HepG2 (cell line): ENCODE results near the gene TNPO3. TPM values are rescaled to one million over a fixed set of nuclear protein-coding genes. Genes with fewer than 3 reads are reported as not detected.
"Not testable (repeated sequence)": the region's sequence is repeated elsewhere in the genome, so short reads cannot be mapped to it uniquely, and the experiment has no call there.

Experiments used
- ATAC-seq: fragments of 200-7000 bp; cut with Tn5 transposase; 3 replicates; pipeline ENCODE4 v1.9.1; 2020; ENCODE audit warnings: mild to moderate bottlenecking, moderate library complexity
- BruUV-seq: library from RNA; stranded (reverse); fragments of 400-500 nt; replicated peaks from 2 replicates; lab custom pipeline; 2021; lab: Mats Ljungman, UMichigan
- CTCF ChIA-PET: fragments of 300-600 bp; formaldehyde crosslinking; extraction: SDS; loops from one replicate; lab custom pipeline; 2021; ENCODE audit warnings: low total read pairs, inconsistent platforms, low intra/inter-chr PET ratio; lab: Yijun Ruan, JAX
- POLR2A ChIA-PET: fragments of 350-600 bp; sonication (Branson Sonifier 250); formaldehyde crosslinking; loops from one replicate; lab custom pipeline; 2020; ENCODE audit warnings: antibody characterized with exemption, inconsistent platforms; lab: Yijun Ruan, JAX
- DNase-seq: peaks from one replicate; pipeline ENCODE4 v3.0.0-alpha.2; 2015; ENCODE audit warnings: low spot score
- FAIRE-seq: peaks from 3 replicates; lab custom pipeline; 2011; peaks lifted over from hg19 to GRCh38; lab: Jason Lieb, UNC
- H2AFZ ChIP-seq: one replicate; pipeline ENCODE4 v1.6.1; 2011; ENCODE audit warnings: low read length, inconsistent platforms
- H3K27ac ChIP-seq: fragments of 300-600 bp; 3 replicates; pipeline ENCODE4 v1.8.0; 2011; ENCODE audit warnings: mixed run types, mild to moderate bottlenecking, mixed read lengths, low read length, inconsistent platforms; ENCODE audit not compliant: insufficient read depth; ENCODE audit errors: extremely low read length
- H3K27me3 ChIP-seq, 2 experiments: fragments of 200-600 bp in 1 of 2; 2 replicates in 1 of 2; 3 replicates in 1 of 2; pipeline versions ENCODE4 v1.6.0 to v1.8.0; 2011; ENCODE audit warnings: low read length in 2 of 2, mild to moderate bottlenecking in 2 of 2, moderate library complexity in 2 of 2, inconsistent platforms in 1 of 2; ENCODE audit not compliant: insufficient read depth in 2 of 2, control insufficient read depth in 1 of 2
- H3K36me3 ChIP-seq, 2 experiments: fragments of 200-600 bp in 1 of 2; replicated peaks in 1 of 2; 2 replicates in 1 of 2; 3 replicates in 1 of 2; pipeline versions ENCODE4 v1.5.1 to v1.8.0; 2011; ENCODE audit warnings: low read length in 2 of 2, inconsistent platforms in 1 of 2; ENCODE audit not compliant: insufficient read depth in 2 of 2, control insufficient read depth in 1 of 2
- H3K4me1 ChIP-seq: 2 replicates; pipeline ENCODE4 v1.5.1; 2012; ENCODE audit warnings: low read length, inconsistent platforms; ENCODE audit not compliant: insufficient read depth
- H3K4me2 ChIP-seq: 2 replicates; pipeline ENCODE4 v1.6.0; 2011; ENCODE audit warnings: low read depth, low read length, inconsistent platforms
- H3K4me3 ChIP-seq, 3 experiments: fragments of 200-600 bp in 1 of 3; sonication (generic), shearing (Covaris generic) in 1 of 3; replicated peaks in 1 of 3; 2 replicates each; pipeline ENCODE4 v1.5.1; 2011 to 2016; ENCODE audit warnings: low read length in 3 of 3, inconsistent platforms in 2 of 3, low read depth in 2 of 3, mild to moderate bottlenecking in 2 of 3, control low read depth in 1 of 3, mixed read lengths in 1 of 3; ENCODE audit not compliant: insufficient read depth in 1 of 3
- H3K79me2 ChIP-seq: one replicate; pipeline ENCODE4 v1.6.1; 2011; ENCODE audit warnings: low read length, inconsistent platforms; ENCODE audit not compliant: insufficient read depth
- H3K9ac ChIP-seq: 2 replicates; pipeline ENCODE4 v1.6.0; 2011; ENCODE audit warnings: mild to moderate bottlenecking, low read depth, low read length, inconsistent platforms; ENCODE audit not compliant: insufficient read depth
- H3K9me3 ChIP-seq: 2 replicates; pipeline ENCODE4 v1.5.1; 2012; ENCODE audit warnings: mild to moderate bottlenecking, low read length
- H4K20me1 ChIP-seq: 2 replicates; pipeline ENCODE4 v1.6.0; 2011; ENCODE audit warnings: inconsistent platforms, mild to moderate bottlenecking, low read length, moderate library complexity; ENCODE audit not compliant: insufficient read depth
- GTF2F1 ChIP-seq: fragments of 150-350 bp; IDR thresholded peaks from 2 replicates; pipeline ENCODE4 v1.6.1; 2014; ENCODE audit warnings: low read length
- WGBS: methylation state at CpG from one replicate; pipeline ENCODE4 v1.1.6; 2017; ENCODE audit warnings: low lambda C conversion rate; 5-methylcytosine and 5-hydroxymethylcytosine counted together
- in situ Hi-C: cut with HindIII; loops from 2 replicates; pipeline ENCODE4 v1.10.0; 2017; ENCODE audit warnings: low pct_unique_long_range_greater_than_20kb; ENCODE audit not compliant: extremely low pct_ligation_motif_present
- intact Hi-C: fragments of 100-400 bp; cut with micrococcal nuclease; formaldehyde crosslinking; loops from one replicate; pipeline ENCODE4 v1.10.0; 2022; ENCODE audit not compliant: unreplicated experiment
- polyA plus RNA-seq, 8 experiments: library from polyadenylated mRNA; depleted of rRNA in 3 of 8; stranded (reverse) in 7 of 8; unstranded in 1 of 8; fragments of >200 nt; fragmentation: Illumina TruSeq in 4 of 8; extraction: Trizol in 4 of 8; gene quantifications; 2 replicates each; pipeline versions ENCODE4 v1.2.1 to v1.2.3, GENCODE V29; 2011 to 2016; ENCODE audit warnings: low read depth in 4 of 8, missing spikeins in 1 of 8, mixed read lengths in 1 of 8; ENCODE audit not compliant: insufficient read depth in 1 of 8
- total RNA-seq, 5 experiments: library from RNA; depleted of rRNA; stranded (reverse); fragments of >200 nt; fragmentation: Illumina TruSeq; extraction: Trizol; gene quantifications; 2 replicates each; pipeline ENCODE4 v1.2.3, GENCODE V29; 2016; ENCODE audit warnings: low read depth in 1 of 5

Gene TNPO3
- total and polyA plus RNA-seq, 2 of the 13 experiments (the other 11 are each of a cell fraction or from before 2014, with no cell fraction given), result 23.8 to 44.6 TPM

DNA sequence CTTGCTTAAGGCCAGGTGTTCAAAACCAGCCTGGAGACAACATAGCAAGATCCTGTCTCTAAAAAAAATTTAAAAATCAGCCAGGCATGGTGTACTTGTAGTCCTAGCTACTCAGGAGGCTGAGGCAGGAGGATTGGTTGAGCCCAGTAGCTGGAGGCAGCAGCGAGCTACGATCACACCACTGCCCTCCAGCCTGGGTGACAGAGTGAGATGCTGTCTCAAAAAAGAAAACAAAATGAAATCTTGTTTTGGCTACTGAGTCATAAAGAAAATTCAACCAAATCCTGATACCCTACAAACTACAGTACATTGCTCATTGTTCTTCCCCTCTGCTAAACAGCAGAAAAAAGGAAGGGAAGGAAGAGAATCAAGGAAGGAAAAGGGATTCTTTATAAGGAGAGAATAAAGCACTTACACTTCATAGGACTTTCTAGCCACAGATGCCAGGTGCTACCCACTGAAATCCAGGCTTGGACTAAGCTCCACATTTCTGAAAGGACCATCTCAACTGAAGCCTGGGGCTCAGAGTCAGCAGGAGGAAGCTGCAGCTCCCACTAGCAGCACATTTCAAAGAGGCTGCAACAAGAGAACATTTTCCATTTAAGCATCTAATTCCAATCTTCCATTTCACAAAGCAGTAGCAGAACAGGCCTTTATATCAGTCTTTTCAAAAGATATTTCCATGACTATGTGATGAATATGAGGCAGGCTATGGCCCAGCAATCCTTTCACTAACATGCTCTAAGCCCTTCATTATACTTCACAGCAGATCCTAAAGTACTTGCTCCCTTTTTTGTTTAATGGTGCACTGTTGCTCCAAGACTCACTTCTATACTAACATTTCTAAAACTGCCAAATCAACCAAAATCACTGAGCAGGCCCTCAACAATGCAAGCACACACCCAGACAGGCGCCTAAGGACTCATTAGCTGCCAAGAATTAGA lies 13.5 kb downstream of the TNPO3 start:
- WGBS, result 97% methylated on average over 3 of the region's 3 CpGs
- no peak overlapping the region for H3K27ac ChIP-seq
- no peak for ATAC-seq
- H4K20me1 ChIP-seq, result peaks cover 19% of the 10 kb centered on the region
- H3K4me2 ChIP-seq, result no peak overlapping the region
- intact Hi-C loops (no loop called here), in situ Hi-C loops (no loop called here)
- no peak for TF ChIP-seq GTF2F1
- H3K79me2 ChIP-seq, result peaks cover 91% of the 10 kb centered on the region
- H3K27me3 ChIP-seq, result no peaks in the 10 kb centered on the region
- no peak for FAIRE-seq
- H3K9ac ChIP-seq, result no peak overlapping the region
- CTCF ChIA-PET, result no interaction called here
- H2AFZ ChIP-seq, result no peak overlapping the region
- BruUV-seq, result no TSS peak
- H3K4me1 ChIP-seq, result peaks cover 18% of the 10 kb centered on the region
- H3K4me3 ChIP-seq, result no peak overlapping the region
- no peak for DNase-seq
- peaks cover 7 to 39% of the 10 kb centered on the region in 2 experiments for H3K36me3 ChIP-seq
- POLR2A ChIA-PET, result no interaction called here
- no peaks in the 10 kb centered on the region for H3K9me3 ChIP-seq

DNA sequence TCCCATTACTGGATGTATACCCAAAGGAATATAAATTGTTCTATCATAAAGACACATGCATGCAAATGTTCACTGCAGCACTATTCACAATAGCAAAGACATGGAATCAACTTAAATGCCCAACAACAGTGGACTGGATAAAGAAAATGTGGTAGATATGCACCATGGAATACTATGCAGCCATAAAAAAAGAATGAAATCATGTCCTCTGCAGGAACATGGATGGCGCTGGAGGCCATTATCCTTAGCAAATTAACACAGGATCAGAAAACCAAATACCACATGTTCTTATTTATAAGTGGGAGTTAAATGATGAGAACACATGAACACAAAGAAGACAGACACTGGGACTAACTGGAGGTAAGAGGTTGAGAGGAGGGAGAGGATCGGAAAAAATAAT lies 16.4 kb downstream of the TNPO3 start:
- intact Hi-C loops, result not testable (repeated sequence)

More for the DNA sequence above, 16.4 kb downstream of the TNPO3 start:
- in situ Hi-C loops, H3K27ac ChIP-seq, H3K9me3 ChIP-seq, H3K4me1 ChIP-seq, H3K4me2 ChIP-seq, BruUV-seq, ATAC-seq, H2AFZ ChIP-seq, H3K27me3 ChIP-seq, FAIRE-seq, DNase-seq, POLR2A ChIA-PET, H3K4me3 ChIP-seq, H3K9ac ChIP-seq, CTCF ChIA-PET: not testable (repeated sequence)
- Histone ChIP-seq H3K79me2 (peaks cover 72% of the 10 kb centered on the region), H4K20me1 (peaks cover 12% of the 10 kb centered on the region), H3K36me3 (peaks cover 10 to 56% of the 10 kb centered on the region in 2 experiments)
- WGBS, result 94% methylated on average over 2 of the region's 2 CpGs
